Testis (tissue), 3 donors: ENCODE measurements around the gene CPEB4. TPM values are rescaled to one million over a fixed set of nuclear protein-coding genes. Genes with fewer than 3 reads are reported as not detected.

Experiments
- DNase-seq: peaks from one replicate; pipeline ENCODE4 v3.0.0-alpha.2; 2019
- H3K27ac ChIP-seq, 2 donors: fragments of 200-600 bp; sonication (generic); one replicate each; pipeline ENCODE4 v1.5.1; 2019
- H3K27me3 ChIP-seq: fragments of 200-600 bp; sonication (generic); one replicate; pipeline ENCODE4 v1.5.1; 2019
- H3K36me3 ChIP-seq: fragments of 200-600 bp; sonication (generic); one replicate; pipeline ENCODE4 v1.5.1; 2017; ENCODE audit warnings: low read depth; ENCODE audit errors: missing control alignments
- H3K4me1 ChIP-seq: fragments of 200-600 bp; sonication (generic); one replicate; pipeline ENCODE4 v1.5.1; 2019
- H3K4me3 ChIP-seq, 2 donors: fragments of 200-600 bp; sonication (generic); one replicate each; pipeline ENCODE4 v1.5.1; 2017 to 2019
- H3K9me3 ChIP-seq: fragments of 200-600 bp; sonication (generic); one replicate; pipeline ENCODE4 v1.5.1; 2017
- CTCF ChIP-seq, 3 experiments: fragments of 450-650 bp in 2 of 3; fragments of 200-600 bp in 1 of 3; sonication (generic) in 1 of 3; IDR thresholded peaks; one replicate each; pipeline ENCODE4 v1.5.1; 2016 to 2019; ENCODE audit warnings: antibody characterized with exemption in 3 of 3, mild to moderate bottlenecking in 2 of 3, moderate library complexity in 1 of 3
- POLR2A ChIP-seq: fragments of 450-650 bp; IDR thresholded peaks from one replicate; pipeline ENCODE4 v1.6.1; 2017; ENCODE audit warnings: antibody characterized with exemption, mild to moderate bottlenecking, moderate library complexity
- WGBS, 2 donors: methylation state at CpG; one replicate each; pipeline ENCODE4 v1.1.5; 2018; 5-methylcytosine and 5-hydroxymethylcytosine counted together
- intact Hi-C: fragments of 100-400 bp; cut with DNase I; formaldehyde crosslinking; loops from one replicate; pipeline ENCODE4 v1.15.1; 2023; ENCODE audit warnings: low total_unique reads
- polyA plus RNA-seq: library from polyadenylated mRNA; stranded (reverse); fragments of 350-450 nt; fragmentation: Illumina TruSeq; extraction: RNeasy Lipid Tissue Mini Kit (QIAGEN cat#74804); gene quantifications from one replicate; pipeline ENCODE4 v1.2.3, GENCODE V29; 2014; ENCODE audit warnings: low read depth, low replicate concordance; ENCODE audit not compliant: insufficient read depth
- total RNA-seq, 2 donors: library from RNA; depleted of rRNA; stranded (reverse); fragments of >200 nt; gene quantifications; one replicate each; pipeline ENCODE4 v1.2.3, GENCODE V29; 2016

Gene CPEB4
- total and polyA plus RNA-seq, 3 donors from 2014 or later, result 29.4 to 64.4 (median 52.9) TPM

GRCh38 chr5:173926359-173926758, 38.2 kb downstream of the CPEB4 start:
- H3K27me3 ChIP-seq, result no peaks in the 10 kb centered on the region
- 55 to 59% methylated on average over 2 of the region's 2 CpGs for WGBS, 2 donors
- intact Hi-C loops, result no loop called here
- H3K9me3 ChIP-seq, result no peaks in the 10 kb centered on the region
- no peak overlapping the region for H3K4me3 ChIP-seq
- no peak for DNase-seq
- H3K36me3 ChIP-seq, result no peaks in the 10 kb centered on the region
- H3K27ac ChIP-seq, result peak overlapping the region; percentile 39 to 66
- TF ChIP-seq CTCF (IDR thresholded peaks at IDR 0.05), result no peak
- no peak for TF ChIP-seq POLR2A
- peaks cover 47% of the 10 kb centered on the region for H3K4me1 ChIP-seq

GRCh38 chr5:173928871-173929574, 40.9 kb downstream of the CPEB4 start:
- no peaks in the 10 kb centered on the region for H3K36me3 ChIP-seq
- TF ChIP-seq POLR2A (no peak), CTCF (IDR thresholded peaks at IDR 0.05) (no peak)
- no peak overlapping the region for H3K27ac ChIP-seq
- intact Hi-C loops, result no loop called here
- peaks cover 27% of the 10 kb centered on the region for H3K4me1 ChIP-seq
- no peak for DNase-seq
- no peaks in the 10 kb centered on the region for H3K9me3 ChIP-seq
- H3K4me3 ChIP-seq, result no peak overlapping the region
- no peaks in the 10 kb centered on the region for H3K27me3 ChIP-seq
- WGBS, 2 donors, result 64 to 77% methylated on average over 4 of the region's 4 CpGs

GRCh38 chr5:173932695-173933139, 44.6 kb downstream of the CPEB4 start:
- no peak overlapping the region for H3K4me3 ChIP-seq
- no peak overlapping the region for H3K27ac ChIP-seq
- H3K36me3 ChIP-seq, result no peaks in the 10 kb centered on the region
- intact Hi-C loops, result no loop called here
- H3K27me3 ChIP-seq, result no peaks in the 10 kb centered on the region
- TF ChIP-seq CTCF (IDR thresholded peaks at IDR 0.05) (no peak), POLR2A (no peak)
- WGBS, 2 donors, result 69 to 74% methylated on average over 2 of the region's 2 CpGs
- DNase-seq, result no peak
- no peaks in the 10 kb centered on the region for H3K9me3 ChIP-seq
- H3K4me1 ChIP-seq, result no peaks in the 10 kb centered on the region

- no peaks in the 10 kb centered on the region for H3K4me1 ChIP-seq
- intact Hi-C loops, result no loop called here
- H3K9me3 ChIP-seq, result no peaks in the 10 kb centered on the region
- no peak for DNase-seq
- no peaks in the 10 kb centered on the region for H3K36me3 ChIP-seq
- WGBS, 2 donors, result 47 to 89% methylated on average over 2 of the region's 2 CpGs
- H3K27me3 ChIP-seq, result no peaks in the 10 kb centered on the region
- no peak overlapping the region for H3K27ac ChIP-seq
- H3K4me3 ChIP-seq, result no peak overlapping the region
- TF ChIP-seq POLR2A (no peak), CTCF (IDR thresholded peaks at IDR 0.05) (no peak)
Observed at GRCh38 chr5:173933901-173934300, 45.8 kb downstream of the CPEB4 start.

GRCh38 chr5:173935396-173935795, 47.2 kb downstream of the CPEB4 start:
- Histone ChIP-seq H3K4me3 (no peak overlapping the region), H3K27ac (no peak overlapping the region), H3K9me3 (no peaks in the 10 kb centered on the region), H3K4me1 (no peaks in the 10 kb centered on the region), H3K27me3 (no peaks in the 10 kb centered on the region), H3K36me3 (no peaks in the 10 kb centered on the region)
- TF ChIP-seq CTCF (IDR thresholded peaks at IDR 0.05) (no peak), POLR2A (no peak)
- 69 to 73% methylated on average over 2 of the region's 2 CpGs for WGBS, 2 donors
- DNase-seq, result no peak
- intact Hi-C loops, result no loop called here
